Body of pancreas (tissue), 4 donors: ENCODE results near the gene GNAT2.

Experiments used
- CTCF ChIP-seq, 7 experiments: fragments of 450-650 bp in 4 of 7; fragments of 200-600 bp in 3 of 7; sonication (generic) in 3 of 7; IDR thresholded peaks; one replicate each; pipeline ENCODE4 v1.5.1; 2016 to 2019; ENCODE audit warnings: antibody characterized with exemption in 7 of 7
- POLR2A ChIP-seq, 3 donors: fragments of 450-650 bp; IDR thresholded peaks; one replicate each; pipeline ENCODE4 v1.6.1; 2016; ENCODE audit warnings: antibody characterized with exemption in 3 of 3, mild to moderate bottlenecking in 2 of 3

GRCh38 chr1:109634292-109634691, 14.9 kb upstream of the GNAT2 start:
- no peak for TF ChIP-seq CTCF (IDR thresholded peaks at IDR 0.05)
- no peak for TF ChIP-seq POLR2A (IDR thresholded peaks at IDR 0.05)
